SU-DHL-6 (cell line): ENCODE data around the gene RETREG2.

Source experiments
- CTCF ChIP-seq: fragments of 200-600 bp; sonication (generic); IDR thresholded peaks from one replicate; pipeline ENCODE4 v1.5.1; 2017; ENCODE audit warnings: antibody characterized with exemption, mild to moderate bottlenecking, low read length, moderate library complexity; ENCODE audit not compliant: insufficient read depth, poor library complexity, severe bottlenecking
- EZH2phosphoT487 ChIP-seq: fragments of 200-600 bp; sonication (generic), shearing (Covaris generic); conservative IDR thresholded peaks from 2 replicates; pipeline ENCODE4 v1.6.1; 2018; ENCODE audit warnings: mild to moderate bottlenecking, antibody characterized with exemption, low read length, moderate library complexity, mixed read lengths

- TF ChIP-seq CTCF (no peak), EZH2phosphoT487 (no peak)
Measured at GRCh38 chr2:219186754-219187456, 8.8 kb downstream of the RETREG2 start.
